ENCODE results near the gene APBB1.

DNA sequence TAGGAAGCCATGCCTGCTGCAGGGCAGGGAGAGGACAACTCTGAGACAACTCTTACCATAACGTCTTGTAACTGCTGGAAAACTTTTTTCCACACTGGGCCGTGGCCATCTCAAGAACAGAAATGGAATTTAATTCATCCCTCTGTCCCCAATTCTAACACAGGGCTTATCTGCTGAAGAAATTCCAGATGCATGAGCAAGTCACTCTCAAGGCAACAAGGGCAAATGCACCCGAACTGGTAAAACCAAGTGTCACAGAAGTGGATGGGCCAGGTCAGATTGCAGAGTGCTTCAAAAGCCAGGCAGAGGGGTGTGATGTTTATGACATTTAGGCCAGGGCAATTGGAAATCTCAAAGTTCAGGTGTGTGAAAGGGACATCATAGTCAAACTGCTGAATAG is 21.3 kb downstream of the APBB1 start:
- TF ChIP-seq ZNF24 (IDR thresholded peaks at IDR 0.05): no peak
- TF ChIP-seq ZNF687 (IDR thresholded peaks at IDR 0.05): no peak
- TF ChIP-seq, protein P1, sequence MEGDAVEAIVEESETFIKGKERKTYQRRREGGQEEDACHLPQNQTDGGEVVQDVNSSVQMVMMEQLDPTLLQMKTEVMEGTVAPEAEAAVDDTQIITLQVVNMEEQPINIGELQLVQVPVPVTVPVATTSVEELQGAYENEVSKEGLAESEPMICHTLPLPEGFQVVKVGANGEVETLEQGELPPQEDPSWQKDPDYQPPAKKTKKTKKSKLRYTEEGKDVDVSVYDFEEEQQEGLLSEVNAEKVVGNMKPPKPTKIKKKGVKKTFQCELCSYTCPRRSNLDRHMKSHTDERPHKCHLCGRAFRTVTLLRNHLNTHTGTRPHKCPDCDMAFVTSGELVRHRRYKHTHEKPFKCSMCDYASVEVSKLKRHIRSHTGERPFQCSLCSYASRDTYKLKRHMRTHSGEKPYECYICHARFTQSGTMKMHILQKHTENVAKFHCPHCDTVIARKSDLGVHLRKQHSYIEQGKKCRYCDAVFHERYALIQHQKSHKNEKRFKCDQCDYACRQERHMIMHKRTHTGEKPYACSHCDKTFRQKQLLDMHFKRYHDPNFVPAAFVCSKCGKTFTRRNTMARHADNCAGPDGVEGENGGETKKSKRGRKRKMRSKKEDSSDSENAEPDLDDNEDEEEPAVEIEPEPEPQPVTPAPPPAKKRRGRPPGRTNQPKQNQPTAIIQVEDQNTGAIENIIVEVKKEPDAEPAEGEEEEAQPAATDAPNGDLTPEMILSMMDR (IDR thresholded peaks at IDR 0.05 in 2 of 3, conservative IDR thresholded peaks at IDR 0.05 in 1 of 3; ENCODE audit: control insufficient read depth in 2 of 3, extremely low read depth in 1 of 3, insufficient read depth in 1 of 3, low read depth in 3 of 3, low read length in 3 of 3): no peak
- TF ChIP-seq MEF2A (IDR thresholded peaks at IDR 0.05; ENCODE audit: insufficient read depth, low read depth, low read length): no peak
- no peak for TF ChIP-seq STAT1 (conservative IDR thresholded peaks at IDR 0.05)
- no peak for TF ChIP-seq FOS (IDR thresholded peaks at IDR 0.05; ENCODE audit: borderline replicate concordance, extremely low read depth, insufficient read length)
- no peak for TF ChIP-seq DPF2 (IDR thresholded peaks at IDR 0.05)
- no peak for TF ChIP-seq JUND (IDR thresholded peaks at IDR 0.05; ENCODE audit: low read depth, low read length)

Measured in GM12878 (cell line).